ENCODE data around the gene ZNF600. TPM values are rescaled to one million over a fixed set of nuclear protein-coding genes. Genes with fewer than 3 reads are reported as not detected.
"Not testable (repeated sequence)": the region's sequence is repeated elsewhere in the genome, so short reads cannot be mapped to it uniquely, and the experiment has no call there.

The ZNF600 gene
- total RNA-seq, 4 donors from 2014 or later, result 0.72 to 3.7 (median 1.1) TPM

GRCh38 chr19:52725528-52725961 lies 61.0 kb downstream of the ZNF600 start:
- Histone ChIP-seq H3K4me1 (no peaks in the 10 kb centered on the region), H3K27me3 (no peaks in the 10 kb centered on the region), H3K9me3 (no peaks in the 10 kb centered on the region), H3K36me3 (peaks cover 0 to 31% of the 10 kb centered on the region in 2 donors), H3K4me3 (no peak overlapping the region), H3K27ac (no peak overlapping the region)
- DNase-seq (no peak), ATAC-seq (no peak)
- TF ChIP-seq CTCF (IDR thresholded peaks at IDR 0.05 in 4 of 5, conservative IDR thresholded peaks at IDR 0.05 in 1 of 5) (no peak), POLR2A (IDR thresholded peaks at IDR 0.05) (no peak)
- in situ Hi-C loops (cut with MboI; ENCODE audit: low sequenced_read_pairs in 4 of 4), result loop anchor here in 2 of 4 donors (25.0 kb wide), 1 partner anchor 463 kb away; the partner anchor contains the start of gene ZNF766 (in 2 of the 2)
- intact Hi-C loops (cut with DNase I; ENCODE audit: low total_unique reads), result no loop called here

DNA sequence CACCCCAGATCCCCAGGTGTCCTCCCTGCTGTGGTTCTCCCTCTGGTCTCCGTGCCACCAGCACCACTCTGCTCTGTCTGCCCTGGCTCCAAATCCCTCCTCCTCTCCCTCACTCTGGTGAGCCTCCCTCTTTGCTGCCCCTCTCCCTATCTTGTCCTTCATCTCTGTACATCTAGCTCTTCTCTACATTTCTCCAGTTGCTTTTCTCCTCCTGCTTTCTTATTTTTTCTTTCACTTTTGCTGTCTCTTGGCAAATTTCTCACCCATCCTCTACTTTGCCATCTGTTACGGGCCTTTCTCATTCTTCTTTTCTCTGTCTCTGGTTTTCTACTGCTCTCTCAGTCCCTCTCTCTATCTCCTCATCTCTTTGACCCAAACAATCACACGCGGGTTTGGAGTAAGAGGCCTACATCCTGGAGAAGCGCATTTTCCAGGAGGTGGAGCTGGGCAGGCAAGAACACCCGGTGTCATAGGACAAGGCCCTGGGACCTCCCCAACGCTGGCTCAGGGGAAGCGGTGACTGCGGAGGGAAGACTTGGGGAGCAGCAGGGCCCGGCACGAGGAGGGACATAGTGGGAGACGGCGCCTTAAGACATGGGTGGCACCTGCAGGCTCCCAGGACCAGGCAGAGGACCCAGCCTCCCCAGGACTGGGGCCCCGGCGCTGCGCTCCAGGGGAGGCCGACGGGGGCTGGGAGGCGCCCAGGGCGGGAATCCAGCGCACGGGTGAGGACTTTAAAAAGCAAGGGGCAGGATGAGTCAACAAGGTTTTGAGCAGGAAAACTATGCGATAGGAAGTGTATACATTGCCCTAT lies 61.7 kb downstream of the ZNF600 start:
- no peak for DNase-seq
- H3K4me3 ChIP-seq, result no peak overlapping the region
- no peak for ATAC-seq
- no peak overlapping the region for H3K27ac ChIP-seq
- no peaks in the 10 kb centered on the region for H3K9me3 ChIP-seq
- intact Hi-C loops (cut with DNase I; ENCODE audit: low total_unique reads), result no loop called here
- in situ Hi-C loops (cut with MboI; ENCODE audit: low sequenced_read_pairs in 4 of 4), result loop anchor here in 2 of 4 donors (25.0 kb wide), 1 partner anchor 463 kb away; the partner anchor contains the start of gene ZNF766 (in 2 of the 2)
- peaks cover 0 to 34% of the 10 kb centered on the region in 2 donors for H3K36me3 ChIP-seq
- H3K27me3 ChIP-seq, result no peaks in the 10 kb centered on the region
- no peak for TF ChIP-seq CTCF (IDR thresholded peaks at IDR 0.05 in 4 of 5, conservative IDR thresholded peaks at IDR 0.05 in 1 of 5)
- TF ChIP-seq POLR2A (IDR thresholded peaks at IDR 0.05), result no peak
- no peaks in the 10 kb centered on the region for H3K4me1 ChIP-seq

DNA sequence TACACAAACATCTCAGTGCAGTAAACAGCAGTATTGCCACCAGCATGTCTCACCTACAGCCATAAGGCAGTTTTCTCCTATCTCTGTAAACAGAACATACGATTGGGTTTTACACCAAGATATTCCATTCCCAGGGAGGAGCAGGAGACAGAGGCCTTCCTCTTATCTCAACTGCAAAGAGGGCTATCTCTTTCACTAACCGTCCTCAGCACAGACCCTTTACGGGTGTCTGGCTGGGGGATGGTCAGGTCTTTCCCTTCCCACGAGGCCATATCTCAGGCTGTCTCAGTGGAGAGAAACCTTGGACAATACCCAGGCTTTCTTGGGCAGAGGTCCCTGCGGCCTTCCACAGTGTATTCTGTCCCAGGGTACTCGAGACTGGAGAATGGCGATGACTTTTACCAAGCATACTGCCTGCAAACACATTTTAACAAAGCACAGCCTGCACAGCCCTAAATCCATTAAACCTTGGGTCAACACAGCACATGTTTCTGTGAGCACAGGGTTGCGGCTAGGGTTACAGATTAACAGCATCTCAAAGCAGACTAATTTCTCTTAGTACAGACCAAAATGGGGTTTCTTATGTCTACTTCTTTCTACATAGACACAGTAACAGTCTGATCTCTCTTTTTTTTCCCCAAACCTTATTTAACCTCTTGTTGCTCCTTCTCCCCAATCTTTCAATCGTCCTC lies 62.5 kb downstream of the ZNF600 start:
- ATAC-seq; in situ Hi-C loops (cut with MboI; ENCODE audit: low sequenced_read_pairs in 4 of 4): not testable (repeated sequence)
- peaks cover 0 to 34% of the 10 kb centered on the region in 2 donors for H3K36me3 ChIP-seq

GRCh38 chr19:52722062-52723003 lies 64.3 kb downstream of the ZNF600 start:
- Histone ChIP-seq H3K27me3 (no peaks in the 10 kb centered on the region), H3K4me1 (no peaks in the 10 kb centered on the region), H3K27ac (no peak overlapping the region), H3K9me3 (no peaks in the 10 kb centered on the region), H3K36me3 (peaks cover 0 to 23% of the 10 kb centered on the region in 2 donors), H3K4me3 (no peak overlapping the region)
- intact Hi-C loops (cut with DNase I; ENCODE audit: low total_unique reads), result no loop called here
- in situ Hi-C loops (cut with MboI; ENCODE audit: low sequenced_read_pairs in 4 of 4), result no loop called here
- no peak for ATAC-seq
- no peak for DNase-seq
- TF ChIP-seq POLR2A (IDR thresholded peaks at IDR 0.05) (no peak), CTCF (IDR thresholded peaks at IDR 0.05 in 4 of 5, conservative IDR thresholded peaks at IDR 0.05 in 1 of 5) (no peak)

More for the DNA sequence above, 62.5 kb downstream of the ZNF600 start:
- H3K4me3 ChIP-seq; H3K27me3 ChIP-seq; DNase-seq; H3K9me3 ChIP-seq; H3K4me1 ChIP-seq; intact Hi-C loops (cut with DNase I; ENCODE audit: low total_unique reads); H3K27ac ChIP-seq: not testable (repeated sequence)

GRCh38 chr19:52720541-52720940 lies 66.0 kb downstream of the ZNF600 start:
- in situ Hi-C loops (cut with MboI; ENCODE audit: low sequenced_read_pairs in 4 of 4); H3K4me3 ChIP-seq; H3K9me3 ChIP-seq; H3K4me1 ChIP-seq; DNase-seq; H3K27ac ChIP-seq; intact Hi-C loops (cut with DNase I; ENCODE audit: low total_unique reads); ATAC-seq; H3K27me3 ChIP-seq: not testable (repeated sequence)
- peaks cover 0 to 13% of the 10 kb centered on the region in 2 donors for H3K36me3 ChIP-seq

Measured in gastrocnemius medialis (tissue), 4 donors.